ENCODE measurements around the gene ZNF483. TPM values are rescaled to one million over a fixed set of nuclear protein-coding genes. Genes with fewer than 3 reads are reported as not detected.
"Not testable (repeated sequence)": the region's sequence is repeated elsewhere in the genome, so short reads cannot be mapped to it uniquely, and the experiment has no call there.

ZNF483 gene
- total RNA-seq, 4 donors from 2014 or later, result 2.2 to 4.9 (median 3.4) TPM

DNA sequence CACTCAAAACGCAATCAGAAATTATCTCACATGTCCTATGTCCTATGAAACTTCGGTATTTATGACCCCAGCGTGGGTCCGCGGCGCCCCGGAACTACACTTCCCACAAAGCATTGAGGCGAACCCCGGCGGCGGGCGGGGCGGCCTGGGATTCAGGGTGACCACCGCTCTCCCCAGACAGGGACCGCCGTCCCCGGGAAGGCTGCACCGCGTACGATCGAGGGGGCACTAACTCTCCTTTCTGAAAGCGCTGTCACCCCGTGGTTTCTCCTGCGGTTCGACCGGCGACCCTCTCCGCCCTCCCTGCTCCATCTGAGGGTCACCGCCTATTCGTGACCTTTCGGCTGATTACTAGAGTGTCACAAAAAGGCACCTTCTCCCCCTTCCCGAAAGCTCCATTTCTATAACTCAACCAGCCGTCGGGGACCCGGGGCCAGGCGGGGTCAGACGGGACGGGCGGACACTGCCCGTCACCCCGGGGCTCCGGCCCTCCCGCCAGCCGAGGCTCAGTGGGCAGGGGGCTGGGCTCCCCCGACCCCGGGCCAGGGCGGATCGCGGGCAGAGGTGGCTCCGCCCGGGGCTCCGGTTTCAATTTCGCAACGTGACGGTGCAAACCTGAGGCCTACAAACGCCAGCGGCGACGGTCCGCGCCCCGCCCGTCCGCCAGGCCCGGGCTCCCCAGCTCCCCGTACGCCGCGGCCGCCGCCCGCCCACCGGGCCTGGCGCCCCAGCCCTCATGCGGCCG lies 42.1 kb upstream of the ZNF483 start:
- Histone ChIP-seq H3K36me3 (no peaks in the 10 kb centered on the region), H3K4me1 (peaks cover 3 to 26% (median 16%) of the 10 kb centered on the region in 4 donors), H3K27ac (peak overlapping the region; percentile 92 to 100 (median 97)), H3K9me3 (no peaks in the 10 kb centered on the region), H3K4me3 (peak overlapping the region; percentile 63 to 96 (median 72)), H3K27me3 (no peaks in the 10 kb centered on the region)
- TF ChIP-seq POLR2A (IDR thresholded peaks at IDR 0.05) (peak; percentile 83), POLR2AphosphoS5 (IDR thresholded peaks at IDR 0.05) (peak; percentile 73 to 82 (median 80)), EP300 (IDR thresholded peaks at IDR 0.05; ENCODE audit: low read depth) (no peak)
- in situ Hi-C loops (cut with MboI; ENCODE audit: low pct_ligation_motif_present in 1 of 4, low pct_unique_long_range_greater_than_20kb in 1 of 4, low sequenced_read_pairs in 3 of 4), result no loop called here
- WGBS, 2 donors (ENCODE audit: low coverage in 1 of 2), result 1% methylated on average over 23 to 60 of the region's 76 CpGs
- intact Hi-C loops (cut with DNase I; ENCODE audit: low total_unique reads), result no loop called here
- DNase-seq, result peak; percentile 86

- intact Hi-C loops (cut with DNase I; ENCODE audit: low total_unique reads) (no loop called here), in situ Hi-C loops (cut with MboI; ENCODE audit: low pct_ligation_motif_present in 1 of 4, low pct_unique_long_range_greater_than_20kb in 1 of 4, low sequenced_read_pairs in 3 of 4) (no loop called here)
- peaks cover 3 to 26% (median 16%) of the 10 kb centered on the region in 4 donors for H3K4me1 ChIP-seq
- peak overlapping the region; percentile 92 to 100 (median 97) for H3K27ac ChIP-seq
- peak overlapping the region in 3 of 4 donors; percentile 63 to 76 (median 68) for H3K4me3 ChIP-seq
- H3K36me3 ChIP-seq, result no peaks in the 10 kb centered on the region
- DNase-seq, result peak; percentile 47
- H3K9me3 ChIP-seq, result no peaks in the 10 kb centered on the region
- no peak for TF ChIP-seq EP300 (IDR thresholded peaks at IDR 0.05; ENCODE audit: low read depth)
- TF ChIP-seq POLR2AphosphoS5 (IDR thresholded peaks at IDR 0.05), result no peak
- TF ChIP-seq, protein P1, sequence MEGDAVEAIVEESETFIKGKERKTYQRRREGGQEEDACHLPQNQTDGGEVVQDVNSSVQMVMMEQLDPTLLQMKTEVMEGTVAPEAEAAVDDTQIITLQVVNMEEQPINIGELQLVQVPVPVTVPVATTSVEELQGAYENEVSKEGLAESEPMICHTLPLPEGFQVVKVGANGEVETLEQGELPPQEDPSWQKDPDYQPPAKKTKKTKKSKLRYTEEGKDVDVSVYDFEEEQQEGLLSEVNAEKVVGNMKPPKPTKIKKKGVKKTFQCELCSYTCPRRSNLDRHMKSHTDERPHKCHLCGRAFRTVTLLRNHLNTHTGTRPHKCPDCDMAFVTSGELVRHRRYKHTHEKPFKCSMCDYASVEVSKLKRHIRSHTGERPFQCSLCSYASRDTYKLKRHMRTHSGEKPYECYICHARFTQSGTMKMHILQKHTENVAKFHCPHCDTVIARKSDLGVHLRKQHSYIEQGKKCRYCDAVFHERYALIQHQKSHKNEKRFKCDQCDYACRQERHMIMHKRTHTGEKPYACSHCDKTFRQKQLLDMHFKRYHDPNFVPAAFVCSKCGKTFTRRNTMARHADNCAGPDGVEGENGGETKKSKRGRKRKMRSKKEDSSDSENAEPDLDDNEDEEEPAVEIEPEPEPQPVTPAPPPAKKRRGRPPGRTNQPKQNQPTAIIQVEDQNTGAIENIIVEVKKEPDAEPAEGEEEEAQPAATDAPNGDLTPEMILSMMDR (IDR thresholded peaks at IDR 0.05), result no peak
- TF ChIP-seq POLR2A (IDR thresholded peaks at IDR 0.05), result no peak
- 2% methylated on average over 56 of the region's 78 CpGs; no CpG with 5 or more reads in 1 of the 2 donors for WGBS, 2 donors (ENCODE audit: low coverage in 1 of 2)
- no peaks in the 10 kb centered on the region for H3K27me3 ChIP-seq
Observed at GRCh38 chr9:111483439-111483857, 41.5 kb upstream of the ZNF483 start.

GRCh38 chr9:111483858-111484571 lies 41.0 kb upstream of the ZNF483 start, which contains the start of gene ECPAS:
TSS of gene ECPAS (minus strand) at chr9:111484383. CDS start at chr9:111472918, 11,465 bp downstream.
- WGBS, 2 donors (ENCODE audit: low coverage in 1 of 2), result 0% methylated on average over 50 of the region's 101 CpGs; no CpG with 5 or more reads in 1 of the 2 donors

DNA sequence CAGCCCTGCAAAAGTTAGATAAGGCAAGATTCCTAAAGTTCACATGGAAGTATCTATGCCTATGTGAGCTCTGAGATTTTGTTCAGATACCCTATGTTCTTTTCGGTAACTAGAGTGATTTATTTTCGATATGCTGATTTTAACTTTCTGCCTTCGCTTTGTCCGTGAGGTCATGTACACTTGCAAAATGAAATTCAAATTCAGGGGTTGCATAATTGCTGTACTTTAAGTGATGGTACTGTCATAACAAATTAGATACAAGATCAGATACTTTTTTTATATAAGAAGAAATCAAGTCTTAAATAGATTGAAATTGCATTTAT lies 40.4 kb upstream of the ZNF483 start:
- Histone ChIP-seq H3K36me3 (no peaks in the 10 kb centered on the region), H3K27me3 (no peaks in the 10 kb centered on the region), H3K9me3 (no peaks in the 10 kb centered on the region), H3K4me3 (peak overlapping the region; percentile 59 to 76 (median 66)), H3K27ac (peak overlapping the region; percentile 92 to 100 (median 97)), H3K4me1 (peaks cover 3 to 26% (median 16%) of the 10 kb centered on the region in 4 donors)
- in situ Hi-C loops (cut with MboI; ENCODE audit: low pct_ligation_motif_present in 1 of 4, low pct_unique_long_range_greater_than_20kb in 1 of 4, low sequenced_read_pairs in 3 of 4) (no loop called here), intact Hi-C loops (cut with DNase I; ENCODE audit: low total_unique reads) (no loop called here)
- no peak for DNase-seq
- 0% methylated on average over 4 of the region's 4 CpGs for WGBS, 2 donors (ENCODE audit: low coverage in 1 of 2)
- no peak for TF ChIP-seq POLR2A (IDR thresholded peaks at IDR 0.05)
- TF ChIP-seq, protein P1 (IDR thresholded peaks at IDR 0.05), result no peak
- no peak for TF ChIP-seq POLR2AphosphoS5 (IDR thresholded peaks at IDR 0.05)
- no peak for TF ChIP-seq EP300 (IDR thresholded peaks at IDR 0.05; ENCODE audit: low read depth)

More at GRCh38 chr9:111483858-111484571, 41.0 kb upstream of the ZNF483 start, which contains the start of gene ECPAS:
- H3K27me3 ChIP-seq, result no peaks in the 10 kb centered on the region
- no peaks in the 10 kb centered on the region for H3K9me3 ChIP-seq
- H3K4me1 ChIP-seq, result peaks cover 3 to 26% (median 16%) of the 10 kb centered on the region in 4 donors
- intact Hi-C loops (cut with DNase I; ENCODE audit: low total_unique reads), result no loop called here
- TF ChIP-seq POLR2AphosphoS5 (IDR thresholded peaks at IDR 0.05) (peak; percentile 19 to 62 (median 53)), EP300 (IDR thresholded peaks at IDR 0.05; ENCODE audit: low read depth) (no peak), POLR2A (IDR thresholded peaks at IDR 0.05) (peak; percentile 63)
- H3K36me3 ChIP-seq, result no peaks in the 10 kb centered on the region
- in situ Hi-C loops (cut with MboI; ENCODE audit: low pct_ligation_motif_present in 1 of 4, low pct_unique_long_range_greater_than_20kb in 1 of 4, low sequenced_read_pairs in 3 of 4), result no loop called here
- DNase-seq, result peak; percentile 85
- H3K4me3 ChIP-seq, result peak within 1 kb of the TSS; percentile 59 to 76 (median 66)
- peak within 1 kb of the TSS; percentile 92 to 100 (median 97) for H3K27ac ChIP-seq

- H3K27me3 ChIP-seq; H3K4me1 ChIP-seq; H3K36me3 ChIP-seq; intact Hi-C loops (cut with DNase I; ENCODE audit: low total_unique reads); H3K4me3 ChIP-seq; H3K27ac ChIP-seq; DNase-seq; in situ Hi-C loops (cut with MboI; ENCODE audit: low pct_ligation_motif_present in 1 of 4, low pct_unique_long_range_greater_than_20kb in 1 of 4, low sequenced_read_pairs in 3 of 4); H3K9me3 ChIP-seq: not testable (repeated sequence)
- 80 to 100% methylated on average over 1 to 2 of the region's 2 CpGs for WGBS, 2 donors (ENCODE audit: low coverage in 1 of 2)
Observed at GRCh38 chr9:111497196-111497595, 27.8 kb upstream of the ZNF483 start.
